K562 (cell line): Measurements from ENCODE around the gene FAM227B. TPM values are rescaled to one million over a fixed set of nuclear protein-coding genes. Genes with fewer than 3 reads are reported as not detected.

Source experiments
- ATAC-seq: fragments of 200-7000 bp; cut with Tn5 transposase; 3 replicates; pipeline ENCODE4 v1.9.1; 2020; ENCODE audit warnings: moderate library complexity
- BruUV-seq: library from RNA; stranded (reverse); fragments of 400-500 nt; replicated peaks from 2 replicates; lab custom pipeline; 2021; lab: Mats Ljungman, UMichigan
- CTCF ChIA-PET: fragments of 300-600 bp; formaldehyde crosslinking; extraction: SDS; loops from one replicate; lab custom pipeline; 2021; ENCODE audit warnings: low intra/inter-chr PET ratio; lab: Yijun Ruan, JAX
- POLR2A ChIA-PET: fragments of 300-600, 350-650 bp; sonication (Branson Sonifier 250); formaldehyde crosslinking; extraction: SDS; loops from one replicate; lab custom pipeline; 2021; ENCODE audit warnings: antibody characterized with exemption, inconsistent platforms; lab: Yijun Ruan, JAX
- DNase-seq, 4 experiments: peaks; one replicate each; pipeline versions ENCODE4 v3.0.0 to v3.0.0-alpha.2; 2011 to 2018; ENCODE audit warnings: low spot score in 3 of 4, mixed read lengths in 3 of 4; ENCODE audit errors: extremely low read depth in 1 of 4
- FAIRE-seq: peaks from 2 replicates; lab custom pipeline; 2011; peaks lifted over from hg19 to GRCh38; lab: Jason Lieb, UNC
- H2AFZ ChIP-seq: 2 replicates; pipeline ENCODE4 v1.6.0; 2011; ENCODE audit warnings: low read depth, low read length, control low read depth, inconsistent platforms
- H3K27ac ChIP-seq: fragments of 200-600 bp; 3 replicates; pipeline ENCODE4 v1.8.0; 2011; ENCODE audit warnings: low read depth, mild to moderate bottlenecking, control low read depth, inconsistent platforms, low read length, moderate library complexity, mixed read lengths; ENCODE audit errors: extremely low read depth
- H3K27me3 ChIP-seq, 2 experiments: fragments of 300-600 bp in 1 of 2; 2 replicates in 1 of 2; 3 replicates in 1 of 2; pipeline versions ENCODE4 v1.6.0 to v1.8.0; 2011; ENCODE audit warnings: inconsistent platforms in 2 of 2, low read length in 2 of 2, mild to moderate bottlenecking in 1 of 2, mixed read lengths in 1 of 2, moderate library complexity in 1 of 2; ENCODE audit not compliant: control insufficient read depth in 2 of 2, insufficient read depth in 2 of 2
- H3K36me3 ChIP-seq: fragments of 300-600 bp; 3 replicates; pipeline ENCODE4 v1.8.0; 2011; ENCODE audit warnings: mild to moderate bottlenecking, low read length, inconsistent platforms; ENCODE audit not compliant: control insufficient read depth, insufficient read depth
- H3K4me1 ChIP-seq, 2 experiments: fragments of 200-600 bp in 1 of 2; replicated peaks in 1 of 2; 2 replicates in 1 of 2; 3 replicates in 1 of 2; pipeline versions ENCODE4 v1.5.1 to v1.8.0; 2011; ENCODE audit warnings: inconsistent platforms in 2 of 2, low read length in 2 of 2, mild to moderate bottlenecking in 1 of 2, mixed read lengths in 1 of 2, moderate library complexity in 1 of 2; ENCODE audit not compliant: control insufficient read depth in 2 of 2, insufficient read depth in 2 of 2
- H3K4me2 ChIP-seq: 2 replicates; pipeline ENCODE4 v1.6.1; 2011; ENCODE audit warnings: low read length, control low read depth, inconsistent platforms, mixed read lengths; ENCODE audit not compliant: insufficient read depth
- H3K4me3 ChIP-seq: fragments of 200-600 bp; sonication (generic), shearing (Covaris generic); 2 replicates; pipeline ENCODE4 v1.5.1; 2016; ENCODE audit warnings: control low read depth, inconsistent platforms
- H3K79me2 ChIP-seq: fragments of 200-600 bp; 3 replicates; pipeline ENCODE4 v1.8.0; 2011; ENCODE audit warnings: low read length, inconsistent platforms; ENCODE audit not compliant: control insufficient read depth, insufficient read depth
- H3K9ac ChIP-seq, 2 experiments: 2 replicates each; pipeline versions ENCODE4 v1.6.0 to v1.6.1; 2011; ENCODE audit warnings: low read depth in 2 of 2, low read length in 2 of 2, control low read depth in 1 of 2, inconsistent platforms in 1 of 2, mild to moderate bottlenecking in 1 of 2, mixed read lengths in 1 of 2; ENCODE audit not compliant: insufficient read depth in 1 of 2
- H3K9me1 ChIP-seq: one replicate; pipeline ENCODE4 v1.6.0; 2011; ENCODE audit warnings: inconsistent platforms, mild to moderate bottlenecking, low read length, moderate library complexity; ENCODE audit not compliant: control insufficient read depth, insufficient read depth
- H3K9me3 ChIP-seq: replicated peaks from 2 replicates; pipeline ENCODE4 v1.5.1; 2011; ENCODE audit warnings: low read depth, low read length, inconsistent platforms; ENCODE audit not compliant: control insufficient read depth, insufficient read depth
- H4K20me1 ChIP-seq: replicated peaks from 2 replicates; pipeline ENCODE4 v1.6.1; 2011; ENCODE audit warnings: low read length, inconsistent platforms, mixed read lengths; ENCODE audit not compliant: control insufficient read depth, insufficient read depth
- FOXA3 ChIP-seq, 2 experiments: fragments of 450-650 bp in 1 of 2; sonication (generic) in 1 of 2; formaldehyde crosslinking; IDR thresholded peaks in 1 of 2; conservative IDR thresholded peaks in 1 of 2; 2 replicates each; pipeline versions ENCODE4 v1.4.0 to v1.8.0; 2020 to 2022; ENCODE audit warnings: mild to moderate bottlenecking in 2 of 2, missing genetic modification reagents in 1 of 2
- FOXJ2 ChIP-seq: fragments of 200-800 bp; sonication (Bioruptor generic); IDR thresholded peaks from 2 replicates; pipeline ENCODE4 v1.6.1; 2016; ENCODE audit warnings: missing genetic modification characterization, missing compliant biosample characterization
- GABPB2 ChIP-seq: fragments of 250-450 bp; sonication (Bioruptor Pico); conservative IDR thresholded peaks from 2 replicates; pipeline ENCODE4 v1.5.1; 2021; ENCODE audit warnings: mild to moderate bottlenecking
- KAT8 ChIP-seq: fragments of 450-650 bp; IDR thresholded peaks from 2 replicates; pipeline ENCODE4 v1.6.1; 2016; ENCODE audit warnings: low read depth, mild to moderate bottlenecking
- NFIC ChIP-seq: fragments of 450-650 bp; IDR thresholded peaks from 2 replicates; pipeline ENCODE4 v1.6.1; 2017; ENCODE audit warnings: mild to moderate bottlenecking, inconsistent platforms
- PRPF4 ChIP-seq: fragments of 200-400 bp; formaldehyde crosslinking; IDR thresholded peaks from one replicate; pipeline ENCODE4 v1.6.1; 2017; ENCODE audit warnings: low read length, low read depth, mild to moderate bottlenecking; ENCODE audit not compliant: insufficient read depth, poor library complexity, severe bottlenecking
- RFX1 ChIP-seq: fragments of 450-650 bp; IDR thresholded peaks from 2 replicates; pipeline ENCODE4 v1.6.1; 2016; ENCODE audit warnings: mild to moderate bottlenecking, moderate library complexity
- ZNF175 ChIP-seq: fragments of 200-800 bp; sonication (Bioruptor generic); IDR thresholded peaks from 2 replicates; pipeline ENCODE4 v1.6.1; 2016; ENCODE audit warnings: low read depth, mild to moderate bottlenecking, missing genetic modification characterization, missing compliant biosample characterization
- in situ Hi-C: fragments of 300-500 bp; cut with MboI; formaldehyde crosslinking; loops from 4 replicates; pipeline ENCODE4 v1.15.0; 2018; ENCODE audit warnings: inconsistent platforms, mixed read lengths
- intact Hi-C: fragments of 100-400 bp; cut with micrococcal nuclease; formaldehyde crosslinking; loops from 2 replicates; pipeline ENCODE4 v1.14.2; 2022
- polyA plus RNA-seq, 8 experiments: library from polyadenylated mRNA; depleted of rRNA in 4 of 8; stranded (reverse) in 5 of 8; unstranded in 3 of 8; fragments of >200 nt; fragmentation: Nextera tagmentation in 2 of 8; fragmentation: Illumina TruSeq in 1 of 8; extraction: Ambion mirVana in 2 of 8; extraction: Trizol in 1 of 8; gene quantifications; 2 replicates each; pipeline versions ENCODE4 v1.2.1 to v1.2.3, GENCODE V29; 2011 to 2014; ENCODE audit warnings: inconsistent platforms in 1 of 8, missing spikeins in 1 of 8
- total RNA-seq, 7 experiments: library from RNA; depleted of rRNA in 6 of 7; stranded (reverse); fragments of >200 nt in 6 of 7; fragmentation: Illumina TruSeq in 2 of 7; extraction: Trizol in 2 of 7; gene quantifications; 2 replicates each; pipeline versions ENCODE4 v1.2.1 to v1.2.3, GENCODE V29; 2011 to 2021; ENCODE audit warnings: low replicate concordance in 1 of 7

FAM227B gene
- total and polyA plus RNA-seq, 9 of the 15 experiments (the other 6 are each of a cell fraction or from before 2014, with no cell fraction given): 5.1 to 12.5 (median 11.2) TPM

DNA sequence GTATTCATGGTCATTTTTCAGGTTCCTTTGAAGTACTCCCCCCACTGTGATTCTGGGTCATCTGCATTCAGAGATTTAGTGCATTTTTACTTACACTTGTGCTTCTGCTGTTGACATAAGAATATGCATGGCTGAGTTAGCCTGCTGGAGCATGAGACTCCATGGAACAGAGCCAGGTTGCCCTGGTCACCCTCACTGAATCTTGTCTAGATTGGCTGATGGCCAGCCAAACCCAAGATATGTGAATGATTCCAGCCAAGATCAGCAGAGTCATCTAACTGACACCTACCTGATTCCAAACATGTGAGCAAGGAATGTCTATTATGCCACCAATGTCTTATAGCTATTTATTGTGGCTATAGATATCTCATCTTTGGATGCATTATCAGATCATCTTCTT is 25.3 kb upstream of the FAM227B start:
- ATAC-seq: no peak
- ChIA-PET CTCF (no interaction called here), POLR2A (interaction anchor here (0.6 kb wide), 1 partner anchor 1230 kb away, joined by 3 read pairs; no protein-coding TSS in a partner anchor)
- Histone ChIP-seq H4K20me1 (no peaks in the 10 kb centered on the region), H2AFZ (no peak overlapping the region), H3K9me3 (no peaks in the 10 kb centered on the region), H3K27ac (no peak overlapping the region), H3K27me3 (no peaks in the 10 kb centered on the region), H3K4me2 (no peak overlapping the region), H3K9me1 (no peaks in the 10 kb centered on the region), H3K36me3 (0 out of 3 replicates have a peak, but pooled peaks cover 3% of the 10 kb centered on the region), H3K4me1 (peaks cover 0 to 6% of the 10 kb centered on the region in 2 experiments; a peak in 3 of 5 replicates), H3K9ac (no peak overlapping the region), H3K4me3 (no peak overlapping the region), H3K79me2 (no peaks in the 10 kb centered on the region)
- in situ Hi-C loops: no loop called here
- no TSS peak for BruUV-seq
- TF ChIP-seq RFX1 (peak; percentile 39), FOXJ2 (tag) (peak; percentile 93), NFIC (peak; percentile 66), ZNF175 (no peak), PRPF4 (no peak), FOXA3 (CRISPR knock-in tag; conservative IDR thresholded peaks at IDR 0.05 in 1 of 2, IDR thresholded peaks at IDR 0.05 in 1 of 2) (peak in 1 of 2 experiments; percentile 68; a peak in 2 of 4 replicates), KAT8 (no peak), GABPB2 (no peak)
- intact Hi-C loops: no loop called here
- peak in 1 of 4 experiments; percentile 4 for DNase-seq
- FAIRE-seq: no peak
